Effector memory CD4-positive, alpha-beta T cell (primary cell): Measurements from ENCODE around the gene PRR13.
A peak's percentile ranks its signal among the peaks of the same experiment; 100 is the strongest.
"Not testable (repeated sequence)": the region's sequence is repeated elsewhere in the genome, so short reads cannot be mapped to it uniquely, and the experiment has no call there.

Source experiments
- DNase-seq, 3 donors: peaks; one replicate each; pipeline ENCODE4 v3.0.0-alpha.2; 2020
- H3K27ac ChIP-seq: 2 replicates; pipeline ENCODE4 v1.7.0; 2013; ENCODE audit warnings: mild to moderate bottlenecking, low read length, moderate library complexity; ENCODE audit not compliant: insufficient read depth, poor library complexity, severe bottlenecking
- H3K27me3 ChIP-seq: replicated peaks from 2 replicates; pipeline ENCODE4 v1.7.0; 2013; ENCODE audit warnings: mild to moderate bottlenecking, low read length; ENCODE audit not compliant: insufficient read depth, control insufficient read depth, poor library complexity, severe bottlenecking
- H3K36me3 ChIP-seq: 2 replicates; pipeline ENCODE4 v1.7.0; 2013; ENCODE audit warnings: mild to moderate bottlenecking, low read length, moderate library complexity; ENCODE audit not compliant: control insufficient read depth, insufficient read depth
- H3K4me1 ChIP-seq: 2 replicates; pipeline ENCODE4 v1.7.0; 2013; ENCODE audit warnings: low read length, mild to moderate bottlenecking; ENCODE audit not compliant: control insufficient read depth, insufficient read depth, poor library complexity, severe bottlenecking
- H3K4me3 ChIP-seq: 2 replicates; pipeline ENCODE4 v1.7.0; 2013; ENCODE audit warnings: low read length, low read depth, mild to moderate bottlenecking; ENCODE audit not compliant: insufficient read depth, poor library complexity, severe bottlenecking
- H3K9me3 ChIP-seq: 2 replicates; pipeline ENCODE4 v1.7.0; 2013; ENCODE audit warnings: mild to moderate bottlenecking, low read length, moderate library complexity; ENCODE audit not compliant: control insufficient read depth

PRR13 gene

GRCh38 chr12:53467880-53468279 is 26.3 kb downstream of the PRR13 start:
- H3K9me3 ChIP-seq, result no peaks in the 10 kb centered on the region
- no peak overlapping the region for H3K4me3 ChIP-seq
- peaks cover 95% of the 10 kb centered on the region for H3K36me3 ChIP-seq
- no peak for DNase-seq
- H3K27me3 ChIP-seq, result no peaks in the 10 kb centered on the region
- H3K27ac ChIP-seq, result no peak overlapping the region
- H3K4me1 ChIP-seq, result no peaks in the 10 kb centered on the region

- no peaks in the 10 kb centered on the region for H3K9me3 ChIP-seq
- H3K36me3 ChIP-seq, result peaks cover 95% of the 10 kb centered on the region
- no peak overlapping the region for H3K4me3 ChIP-seq
- no peak overlapping the region for H3K27ac ChIP-seq
- DNase-seq, result no peak
- H3K4me1 ChIP-seq, result peaks cover under 1% of the 10 kb centered on the region
- H3K27me3 ChIP-seq, result no peaks in the 10 kb centered on the region
Observed at GRCh38 chr12:53468282-53468681, 26.7 kb downstream of the PRR13 start.

- Histone ChIP-seq H3K27me3 (no peaks in the 10 kb centered on the region), H3K4me3 (no peak overlapping the region), H3K36me3 (peaks cover 95% of the 10 kb centered on the region), H3K27ac (no peak overlapping the region), H3K9me3 (no peaks in the 10 kb centered on the region), H3K4me1 (peaks cover 12% of the 10 kb centered on the region)
- DNase-seq, result no peak
Observed at GRCh38 chr12:53472056-53472582, 30.6 kb downstream of the PRR13 start.

DNA sequence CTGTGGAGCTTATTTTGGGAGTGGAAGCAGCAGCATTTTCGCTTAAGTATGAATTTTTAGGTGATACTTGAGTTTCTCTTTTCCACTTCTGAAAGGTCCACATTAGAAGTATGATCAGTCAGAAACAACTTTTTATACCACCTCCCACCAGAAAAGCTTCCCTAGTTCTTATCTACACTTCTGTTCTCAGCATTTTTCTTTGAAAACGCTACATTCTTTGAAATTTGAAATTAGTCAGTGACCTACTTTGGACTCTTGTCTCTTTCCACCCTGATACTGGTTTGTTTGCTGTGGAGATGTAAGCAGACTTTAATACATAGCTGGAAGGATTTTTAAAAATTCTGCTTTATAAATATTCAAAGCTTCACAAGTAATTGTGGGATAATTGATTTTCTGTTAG is 32.5 kb downstream of the PRR13 start:
- H3K27ac ChIP-seq, result peak overlapping the region; percentile 34
- peaks cover 90% of the 10 kb centered on the region for H3K36me3 ChIP-seq
- peaks cover 12% of the 10 kb centered on the region for H3K4me1 ChIP-seq

GRCh38 chr12:53474819-53475218 is 33.3 kb downstream of the PRR13 start:
- peaks cover 12% of the 10 kb centered on the region for H3K4me1 ChIP-seq
- H3K9me3 ChIP-seq, result no peaks in the 10 kb centered on the region
- H3K27me3 ChIP-seq, result no peaks in the 10 kb centered on the region
- peak overlapping the region; percentile 34 for H3K27ac ChIP-seq
- DNase-seq, result no peak
- peaks cover 90% of the 10 kb centered on the region for H3K36me3 ChIP-seq
- no peak overlapping the region for H3K4me3 ChIP-seq

More for the DNA sequence above, 32.5 kb downstream of the PRR13 start:
- Histone ChIP-seq H3K27me3 (no peaks in the 10 kb centered on the region), H3K9me3 (no peaks in the 10 kb centered on the region), H3K4me3 (no peak overlapping the region)
- DNase-seq, result no peak

DNA sequence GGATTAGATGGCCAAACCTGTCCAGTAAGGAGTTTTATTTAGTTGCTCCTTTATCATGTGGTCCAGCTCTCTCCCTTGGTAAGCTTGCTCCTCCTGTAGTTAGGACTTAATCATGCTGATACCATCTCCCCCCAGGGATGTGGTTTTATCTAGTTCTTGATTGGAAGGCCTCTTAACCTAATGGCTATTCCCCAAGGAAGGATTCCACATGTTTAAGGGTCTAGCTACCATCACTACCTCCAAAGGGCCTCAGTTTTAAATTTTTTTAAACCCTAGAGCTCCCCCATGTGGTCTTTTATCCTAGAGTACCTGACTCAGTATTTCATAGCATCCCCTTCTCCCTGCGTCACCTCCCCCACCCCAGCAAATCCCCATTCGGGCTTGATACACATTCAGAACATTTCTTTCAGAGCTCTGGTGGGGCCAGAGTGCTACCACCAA is 35.3 kb downstream of the PRR13 start:
- DNase-seq, result no peak
- Histone ChIP-seq H3K27me3 (no peaks in the 10 kb centered on the region), H3K4me1 (peaks cover 12% of the 10 kb centered on the region), H3K27ac (no peak overlapping the region), H3K9me3 (no peaks in the 10 kb centered on the region), H3K36me3 (peaks cover 89% of the 10 kb centered on the region), H3K4me3 (no peak overlapping the region)

DNA sequence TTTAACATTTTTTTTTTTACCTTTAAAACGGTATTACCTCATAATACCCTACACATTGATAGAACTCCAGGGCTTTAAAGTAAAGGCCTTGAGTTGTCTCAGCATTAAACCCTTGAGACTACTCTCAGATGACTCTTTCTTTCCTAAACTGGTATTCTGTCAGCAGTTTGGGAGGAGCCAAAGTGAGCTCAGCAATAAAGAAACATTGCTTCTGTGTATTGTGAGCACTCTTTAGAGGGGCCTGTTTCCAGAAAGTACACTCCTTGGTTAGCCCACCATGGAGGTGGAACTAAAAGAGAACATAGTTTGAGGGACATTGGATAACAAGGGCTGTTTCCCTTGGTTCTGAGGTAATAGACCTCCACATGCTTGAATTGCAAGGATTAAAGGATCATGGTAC is 37.3 kb downstream of the PRR13 start:
- DNase-seq, result no peak
- Histone ChIP-seq H3K4me3 (no peak overlapping the region), H3K27me3 (no peaks in the 10 kb centered on the region), H3K9me3 (no peaks in the 10 kb centered on the region), H3K4me1 (peaks cover 5% of the 10 kb centered on the region), H3K27ac (no peak overlapping the region), H3K36me3 (peaks cover 91% of the 10 kb centered on the region)

GRCh38 chr12:53479331-53479730 is 37.8 kb downstream of the PRR13 start:
- Histone ChIP-seq H3K4me1 (peaks cover 5% of the 10 kb centered on the region), H3K27me3 (no peaks in the 10 kb centered on the region), H3K4me3 (no peak overlapping the region), H3K27ac (no peak overlapping the region), H3K9me3 (no peaks in the 10 kb centered on the region), H3K36me3 (peaks cover 91% of the 10 kb centered on the region)
- no peak for DNase-seq

DNA sequence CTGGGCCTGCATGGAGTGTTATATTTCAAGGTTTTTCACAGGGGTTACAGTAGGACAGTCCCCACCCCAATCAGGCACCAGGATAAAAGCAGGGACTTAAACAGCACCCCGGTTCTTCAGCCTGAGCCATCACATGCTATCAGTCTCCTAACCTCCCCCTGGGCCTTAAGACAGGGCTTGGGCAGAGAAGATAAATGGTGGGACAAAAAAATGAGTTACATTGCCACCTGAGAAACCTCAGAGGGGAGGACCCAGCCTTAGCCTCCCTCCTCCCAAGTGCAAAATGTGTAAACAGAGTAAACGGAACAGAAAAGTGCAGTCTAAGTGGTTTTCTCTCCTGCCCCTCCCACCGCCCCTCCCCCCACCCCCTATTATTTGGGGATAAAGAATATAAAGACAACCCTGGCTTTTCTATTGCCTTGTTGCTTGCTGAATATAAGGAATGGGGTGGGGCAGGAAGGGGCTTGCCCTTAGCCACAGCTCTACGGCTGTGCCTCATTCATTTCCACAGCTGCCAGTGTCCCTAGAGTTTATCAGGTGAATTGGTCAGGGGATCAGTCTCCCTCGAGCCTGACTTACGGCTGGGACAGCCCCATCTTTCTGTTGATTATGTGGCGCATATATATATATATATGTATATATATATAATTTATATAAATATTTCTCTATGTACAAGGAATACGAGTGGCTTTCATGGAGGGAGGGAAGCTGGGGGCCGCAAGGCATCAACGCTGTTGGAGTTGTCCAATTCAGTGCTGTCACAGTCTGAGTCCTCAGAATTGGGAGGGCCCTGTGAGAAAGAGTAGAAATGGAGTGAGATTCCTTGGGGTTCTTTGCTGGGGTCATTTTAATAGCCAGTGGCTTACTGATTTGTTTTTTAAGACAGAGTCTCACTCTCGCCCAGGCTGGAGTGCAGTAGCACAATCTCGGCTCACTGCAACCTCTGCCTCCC is 39.2 kb downstream of the PRR13 start:
- H3K27ac ChIP-seq, result no peak overlapping the region
- H3K36me3 ChIP-seq, result peaks cover 87% of the 10 kb centered on the region
- H3K4me3 ChIP-seq, result no peak overlapping the region
- no peaks in the 10 kb centered on the region for H3K9me3 ChIP-seq
- H3K4me1 ChIP-seq, result no peaks in the 10 kb centered on the region
- DNase-seq, result no peak
- H3K27me3 ChIP-seq, result no peaks in the 10 kb centered on the region

- not testable (repeated sequence) for DNase-seq
Observed at GRCh38 chr12:53481458-53481857, 39.9 kb downstream of the PRR13 start.

More at GRCh38 chr12:53481458-53481857, 39.9 kb downstream of the PRR13 start:
- not testable (repeated sequence) for H3K9me3 ChIP-seq, H3K4me1 ChIP-seq, H3K4me3 ChIP-seq, H3K27ac ChIP-seq, H3K27me3 ChIP-seq
- peaks cover 80% of the 10 kb centered on the region for H3K36me3 ChIP-seq
